GM23338 (cell line): ENCODE data around the gene PAK4. TPM values are rescaled to one million over a fixed set of nuclear protein-coding genes. Genes with fewer than 3 reads are reported as not detected.

Source experiments
- ATAC-seq: fragments of 200-7000 bp; cut with Tn5 transposase; 3 replicates; pipeline ENCODE4 v1.9.1; 2020
- DNase-seq: peaks from one replicate; pipeline ENCODE4 v3.0.0-alpha.2; 2015; ENCODE audit warnings: low spot score
- H2AFZ ChIP-seq: fragments of 200-600 bp; sonication (generic); 2 replicates; pipeline ENCODE4 v1.8.0; 2016; ENCODE audit warnings: antibody characterized with exemption, mild to moderate bottlenecking, moderate library complexity
- H3F3A ChIP-seq: fragments of 200-600 bp; sonication (generic); replicated peaks from 2 replicates; pipeline ENCODE4 v1.8.0; 2017; ENCODE audit warnings: antibody characterized with exemption, mixed run types, low read depth
- H3K27ac ChIP-seq: fragments of 200-600 bp; sonication (generic); 2 replicates; pipeline ENCODE4 v1.6.1; 2016; ENCODE audit warnings: low read depth
- H3K27me3 ChIP-seq: fragments of 200-600 bp; sonication (generic); 2 replicates; pipeline ENCODE4 v1.8.0; 2016; ENCODE audit warnings: mild to moderate bottlenecking, mixed run types, moderate library complexity; ENCODE audit not compliant: insufficient read depth
- H3K36me3 ChIP-seq: fragments of 200-600 bp; sonication (generic); 2 replicates; pipeline ENCODE4 v1.8.0; 2016; ENCODE audit warnings: mild to moderate bottlenecking; ENCODE audit not compliant: insufficient read depth
- H3K4me1 ChIP-seq: fragments of 200-600 bp; sonication (generic); 2 replicates; pipeline ENCODE4 v1.8.0; 2016; ENCODE audit warnings: mild to moderate bottlenecking, moderate library complexity; ENCODE audit not compliant: insufficient read depth
- H3K4me2 ChIP-seq: fragments of 200-600 bp; sonication (generic); 2 replicates; pipeline ENCODE4 v1.7.1; 2017; ENCODE audit warnings: mixed run types
- H3K4me3 ChIP-seq: fragments of 200-600 bp; sonication (generic); 2 replicates; pipeline ENCODE4 v1.6.1; 2016; ENCODE audit warnings: mixed run types
- H3K79me2 ChIP-seq: fragments of 200-600 bp; sonication (generic); replicated peaks from 2 replicates; pipeline ENCODE4 v1.8.0; 2017; ENCODE audit warnings: mild to moderate bottlenecking; ENCODE audit not compliant: insufficient read depth
- H3K9me2 ChIP-seq: fragments of 200-600 bp; sonication (generic); 2 replicates; pipeline ENCODE4 v1.8.0; 2017; ENCODE audit not compliant: insufficient read depth
- H4K20me1 ChIP-seq: fragments of 200-600 bp; sonication (generic); replicated peaks from 2 replicates; pipeline ENCODE4 v1.8.0; 2017; ENCODE audit warnings: mild to moderate bottlenecking; ENCODE audit not compliant: insufficient read depth
- H3K27ac Mint-ChIP-seq: 2 replicates; pipeline ENCODE4 v1.8.0; 2020; ENCODE audit warnings: inconsistent platforms, mild to moderate bottlenecking, moderate library complexity, mixed read lengths
- H3K27me3 Mint-ChIP-seq: 3 replicates; pipeline ENCODE4 v1.8.0; 2022; ENCODE audit warnings: low read depth, mild to moderate bottlenecking, moderate library complexity, mixed read lengths, inconsistent platforms; ENCODE audit not compliant: insufficient read depth, poor library complexity
- H3K36me3 Mint-ChIP-seq: 3 replicates; pipeline ENCODE4 v1.8.0; 2021; ENCODE audit warnings: low read depth, mild to moderate bottlenecking, inconsistent platforms, moderate library complexity, mixed read lengths
- H3K4me1 Mint-ChIP-seq: 3 replicates; pipeline ENCODE4 v1.8.0; 2020; ENCODE audit warnings: mild to moderate bottlenecking, inconsistent platforms, mixed read lengths
- H3K4me3 Mint-ChIP-seq: 3 replicates; pipeline ENCODE4 v1.8.0; 2021; ENCODE audit warnings: moderate library complexity, mild to moderate bottlenecking, inconsistent platforms, mixed read lengths
- H3K9me3 Mint-ChIP-seq: 3 replicates; pipeline ENCODE4 v1.8.0; 2020; ENCODE audit warnings: moderate library complexity, mild to moderate bottlenecking, inconsistent platforms, mixed read lengths
- CREB1 ChIP-seq: fragments of 250-450 bp; sonication (Bioruptor Pico); IDR thresholded peaks from 2 replicates; pipeline ENCODE4 v1.5.0; 2020; ENCODE audit warnings: low read depth, mild to moderate bottlenecking, moderate library complexity
- CTCF ChIP-seq, 2 experiments: fragments of 200-600 bp in 1 of 2; sonication (generic) in 1 of 2; conservative IDR thresholded peaks; 2 replicates each; pipeline versions ENCODE4 v1.5.1 to v1.6.1; 2016 to 2017; ENCODE audit warnings: antibody characterized with exemption in 2 of 2, low read depth in 2 of 2, mild to moderate bottlenecking in 2 of 2, moderate library complexity in 1 of 2
- ETS1 ChIP-seq: IDR thresholded peaks from 2 replicates; pipeline ENCODE4 v1.6.1; 2016; ENCODE audit warnings: antibody characterized with exemption
- EZH2 ChIP-seq: fragments of 200-600 bp; sonication (generic); IDR thresholded peaks from one replicate; pipeline ENCODE4 v1.8.0; 2017; ENCODE audit warnings: antibody characterized with exemption, mild to moderate bottlenecking, low read depth; ENCODE audit not compliant: unreplicated experiment
- EZH2phosphoT487 ChIP-seq: fragments of 200-600 bp; sonication (generic); IDR thresholded peaks from one replicate; pipeline ENCODE4 v1.8.1; 2018; ENCODE audit warnings: antibody characterized with exemption; ENCODE audit not compliant: unreplicated experiment
- JUNB ChIP-seq: IDR thresholded peaks from one replicate; pipeline ENCODE4 v1.6.1; 2016; ENCODE audit warnings: antibody characterized with exemption; ENCODE audit not compliant: unreplicated experiment
- NANOG ChIP-seq: IDR thresholded peaks from 2 replicates; pipeline ENCODE4 v1.6.1; 2016; ENCODE audit warnings: antibody characterized with exemption, borderline replicate concordance
- POLR2AphosphoS5 ChIP-seq: IDR thresholded peaks from 2 replicates; pipeline ENCODE4 v1.6.1; 2016; ENCODE audit warnings: antibody characterized with exemption, low read depth
- STAT1 ChIP-seq: IDR thresholded peaks from one replicate; pipeline ENCODE4 v1.6.1; 2016; ENCODE audit warnings: antibody characterized with exemption; ENCODE audit not compliant: unreplicated experiment
- ZNF114 ChIP-seq: fragments of 250-450 bp; sonication (Bioruptor Pico); IDR thresholded peaks from 2 replicates; pipeline ENCODE4 v1.5.0; 2020; ENCODE audit warnings: mild to moderate bottlenecking, moderate library complexity
- ZNF331 ChIP-seq: fragments of 250-450 bp; sonication (Bioruptor Pico); IDR thresholded peaks from 2 replicates; pipeline ENCODE4 v1.5.0; 2020; ENCODE audit warnings: low read depth, mild to moderate bottlenecking, moderate library complexity
- ZNF462 ChIP-seq: fragments of 250-450 bp; sonication (Bioruptor Pico); IDR thresholded peaks from 2 replicates; pipeline ENCODE4 v1.5.0; 2020; ENCODE audit warnings: mild to moderate bottlenecking, moderate library complexity
- polyA plus RNA-seq: library from polyadenylated mRNA; unstranded; fragments of >200 nt; fragmentation: Nextera tagmentation; extraction: Ambion mirVana; gene quantifications from 2 replicates; pipeline ENCODE4 v1.2.1, GENCODE V29; 2016
- total RNA-seq: library from RNA; depleted of rRNA; stranded (reverse); fragments of >200 nt; shearing (Covaris generic); gene quantifications from 2 replicates; pipeline ENCODE4 v1.2.3, GENCODE V29; 2014
- TF ChIP-seq, protein P1 (sequence below): IDR thresholded peaks from one replicate; pipeline ENCODE4 v1.6.1; 2018; ENCODE audit warnings: antibody characterized with exemption; ENCODE audit not compliant: unreplicated experiment

PAK4 gene
- total and polyA plus RNA-seq, 2 experiments from 2014 or later = 28.7 to 35.4 TPM

GRCh38 chr19:39138221-39139211 is 12.9 kb downstream of the PAK4 start:
- H3K9me3 Mint-ChIP-seq = no peaks in the 10 kb centered on the region
- Histone ChIP-seq H3K4me1 (peaks cover 56% of the 10 kb centered on the region), H3K79me2 (peaks cover 94% of the 10 kb centered on the region), H3K4me2 (peak overlapping the region; percentile 78), H3K4me3 (peak overlapping the region; percentile 44; the same call in 1 of the 2 replicates), H4K20me1 (peaks cover 5% of the 10 kb centered on the region; the same call in 1 of the 2 replicates), H2AFZ (no peak overlapping the region), H3K27me3 (no peaks in the 10 kb centered on the region), H3K36me3 (no peaks in the 10 kb centered on the region), H3K9me2 (no peaks in the 10 kb centered on the region), H3F3A (no peaks in the 10 kb centered on the region), H3K27ac (peak overlapping the region; percentile 85)
- peaks cover 84% of the 10 kb centered on the region for H3K4me1 Mint-ChIP-seq
- peaks cover 20% of the 10 kb centered on the region for H3K27me3 Mint-ChIP-seq
- H3K27ac Mint-ChIP-seq = peak overlapping the region; percentile 79; the same call in 1 of the 2 replicates
- H3K36me3 Mint-ChIP-seq = no peaks in the 10 kb centered on the region
- DNase-seq (no peak), ATAC-seq (no peak)
- peak overlapping the region; percentile 53 for H3K4me3 Mint-ChIP-seq
- TF ChIP-seq CTCF (conservative IDR thresholded peaks at IDR 0.05; ENCODE audit: low read depth in 2 of 2) (no peak), ZNF331 (no peak), POLR2AphosphoS5 (no peak), JUNB (no peak), CREB1 (CRISPR knock-in tag) (no peak), ZNF462 (CRISPR knock-in tag) (no peak), STAT1 (no peak), ETS1 (no peak), EZH2 (no peak), EZH2phosphoT487 (no peak), ZNF114 (CRISPR knock-in tag) (no peak), NANOG (no peak)
- TF ChIP-seq, protein P1, sequence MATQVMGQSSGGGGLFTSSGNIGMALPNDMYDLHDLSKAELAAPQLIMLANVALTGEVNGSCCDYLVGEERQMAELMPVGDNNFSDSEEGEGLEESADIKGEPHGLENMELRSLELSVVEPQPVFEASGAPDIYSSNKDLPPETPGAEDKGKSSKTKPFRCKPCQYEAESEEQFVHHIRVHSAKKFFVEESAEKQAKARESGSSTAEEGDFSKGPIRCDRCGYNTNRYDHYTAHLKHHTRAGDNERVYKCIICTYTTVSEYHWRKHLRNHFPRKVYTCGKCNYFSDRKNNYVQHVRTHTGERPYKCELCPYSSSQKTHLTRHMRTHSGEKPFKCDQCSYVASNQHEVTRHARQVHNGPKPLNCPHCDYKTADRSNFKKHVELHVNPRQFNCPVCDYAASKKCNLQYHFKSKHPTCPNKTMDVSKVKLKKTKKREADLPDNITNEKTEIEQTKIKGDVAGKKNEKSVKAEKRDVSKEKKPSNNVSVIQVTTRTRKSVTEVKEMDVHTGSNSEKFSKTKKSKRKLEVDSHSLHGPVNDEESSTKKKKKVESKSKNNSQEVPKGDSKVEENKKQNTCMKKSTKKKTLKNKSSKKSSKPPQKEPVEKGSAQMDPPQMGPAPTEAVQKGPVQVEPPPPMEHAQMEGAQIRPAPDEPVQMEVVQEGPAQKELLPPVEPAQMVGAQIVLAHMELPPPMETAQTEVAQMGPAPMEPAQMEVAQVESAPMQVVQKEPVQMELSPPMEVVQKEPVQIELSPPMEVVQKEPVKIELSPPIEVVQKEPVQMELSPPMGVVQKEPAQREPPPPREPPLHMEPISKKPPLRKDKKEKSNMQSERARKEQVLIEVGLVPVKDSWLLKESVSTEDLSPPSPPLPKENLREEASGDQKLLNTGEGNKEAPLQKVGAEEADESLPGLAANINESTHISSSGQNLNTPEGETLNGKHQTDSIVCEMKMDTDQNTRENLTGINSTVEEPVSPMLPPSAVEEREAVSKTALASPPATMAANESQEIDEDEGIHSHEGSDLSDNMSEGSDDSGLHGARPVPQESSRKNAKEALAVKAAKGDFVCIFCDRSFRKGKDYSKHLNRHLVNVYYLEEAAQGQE = no peak
